Adrenal gland (tissue), 12 donors: Measurements from ENCODE around the gene ARID5B. TPM values are rescaled to one million over a fixed set of nuclear protein-coding genes. Genes with fewer than 3 reads are reported as not detected.

ENCODE experiments used
- DNase-seq, 7 donors: peaks; one replicate each; pipeline ENCODE4 v3.0.0-alpha.2; 2019 to 2020
- H3K27ac ChIP-seq, 5 donors: fragments of 200-600 bp; sonication (generic) in 4 of 5; 1 replicate in 3 of 5; 2 replicates in 2 of 5; pipeline versions ENCODE4 v1.5.1 to v1.8.0; 2016 to 2020; ENCODE audit warnings: mild to moderate bottlenecking in 1 of 5
- H3K27me3 ChIP-seq: fragments of 200-600 bp; 2 replicates; pipeline ENCODE4 v1.8.0; 2021
- H3K36me3 ChIP-seq, 2 donors: fragments of 200-600 bp; replicated peaks in 1 of 2; 1 replicate in 1 of 2; 2 replicates in 1 of 2; pipeline versions ENCODE4 v1.5.1 to v1.8.0; 2018 to 2022
- H3K4me1 ChIP-seq, 2 donors: fragments of 200-600 bp; replicated peaks in 1 of 2; 1 replicate in 1 of 2; 2 replicates in 1 of 2; pipeline versions ENCODE4 v1.5.1 to v1.8.0; 2018 to 2021
- H3K4me3 ChIP-seq, 4 donors: fragments of 200-600 bp; sonication (generic) in 3 of 4; one replicate each; pipeline ENCODE4 v1.5.1; 2016 to 2018
- H3K9me3 ChIP-seq, 3 donors: fragments of 200-600 bp; sonication (generic) in 1 of 3; replicated peaks in 1 of 3; 1 replicate in 2 of 3; 2 replicates in 1 of 3; pipeline versions ENCODE4 v1.5.1 to v1.8.0; 2016 to 2021
- POLR2A ChIP-seq, 2 donors: fragments of 450-650 bp; IDR thresholded peaks; one replicate each; pipeline ENCODE4 v1.6.1; 2017; ENCODE audit warnings: antibody characterized with exemption in 2 of 2, mild to moderate bottlenecking in 2 of 2, moderate library complexity in 1 of 2
- WGBS, 4 donors: extraction: QIAGEN DNeasy Blood & Tissue Kit in 2 of 4; methylation state at CpG; one replicate each; pipeline versions ENCODE4 v1.1.5 to v1.1.7; 2013 to 2017; 5-methylcytosine and 5-hydroxymethylcytosine counted together
- intact Hi-C, 2 donors: fragments of 100-400 bp; cut with DNase I; formaldehyde crosslinking; loops; one replicate each; pipeline versions ENCODE4 v1.14.1 to v1.15.0; 2022 to 2023
- polyA plus RNA-seq, 3 donors: library from polyadenylated mRNA; stranded (reverse); fragments of 200-250 nt in 2 of 3; fragments of 350-450 nt in 1 of 3; fragmentation: Illumina TruSeq in 1 of 3; extraction: RNeasy Lipid Tissue Mini Kit (QIAGEN cat#74804) in 1 of 3; gene quantifications; one replicate each; pipeline ENCODE4 v1.2.3, GENCODE V29; 2013 to 2014
- total RNA-seq, 9 donors: library from RNA; depleted of rRNA in 4 of 9; stranded (reverse); fragments of >200 nt in 4 of 9; fragments of 120-200 nt in 1 of 9; fragmentation: NEBNext Ultra II Directional in 1 of 9; extraction: Animal tissue kit (Norgen Biotek cat#: 25700) in 1 of 9; gene quantifications; one replicate each; pipeline versions ENCODE4 v1.1.0 to v1.2.4, GENCODE V29; 2013 to 2023
- TF ChIP-seq, protein P1 (sequence below), 6 experiments: fragments of 450-650 bp in 4 of 6; fragments of 200-600 bp in 2 of 6; sonication (generic) in 1 of 6; IDR thresholded peaks; 1 replicate in 5 of 6; 2 replicates in 1 of 6; pipeline versions ENCODE4 v1.5.1 to v1.8.0; 2016 to 2021; ENCODE audit warnings: antibody characterized with exemption in 6 of 6, mild to moderate bottlenecking in 2 of 6, moderate library complexity in 1 of 6
- donor health status: healthy with polysubstance abuse.
- donor health status: Bipolar disorder and iron deficiency.
- donor health status: DM: yes; HTN: yes; CAD: no.
- donor health status: DM: no; HTN: no; CAD: no.
- donor health status: DM: no; HTN: no; CAD: no.
- donor health status: DM: yes; HTN: yes; CAD: no.

ARID5B gene
- total and polyA plus RNA-seq, 12 donors, result 5.7 to 42.4 (median 23.8) TPM

DNA sequence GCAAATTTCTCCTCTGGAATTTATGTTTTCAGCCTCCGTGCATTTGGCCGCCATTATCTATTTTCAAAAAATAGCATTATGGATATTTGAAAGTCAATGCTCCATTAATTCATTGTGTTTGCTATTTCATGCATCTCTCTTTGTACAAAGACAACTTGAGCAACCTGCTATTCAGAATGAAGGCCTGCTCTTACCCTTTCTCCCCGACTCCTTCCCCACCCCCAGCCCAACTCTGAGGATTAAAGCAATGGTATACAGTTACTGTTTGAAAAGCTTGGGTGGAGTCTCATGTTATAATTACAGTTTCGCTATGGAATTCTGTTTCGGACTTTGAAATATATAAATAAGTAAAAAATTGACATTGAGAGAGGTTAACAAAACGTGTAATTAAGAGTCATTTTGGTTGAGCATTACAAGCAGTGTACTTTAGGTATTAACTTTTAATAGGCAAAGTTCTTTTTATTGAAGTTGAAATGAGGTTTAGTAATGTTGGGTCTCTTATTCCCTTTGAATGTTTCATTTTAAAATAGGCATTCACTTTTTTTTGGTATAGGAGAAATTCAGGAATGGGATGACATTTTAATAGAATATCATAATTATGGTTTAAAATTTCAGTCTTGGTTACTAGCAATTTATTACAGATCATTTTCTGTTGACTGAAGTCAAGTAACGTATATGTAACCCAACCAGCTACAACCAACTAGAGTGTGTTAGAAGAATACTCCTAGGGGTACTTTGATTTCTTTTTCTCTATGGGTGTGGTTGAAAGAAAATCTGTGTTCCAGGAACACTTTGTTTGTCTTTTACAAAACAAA is 93.1 kb downstream of the ARID5B start:
- Histone ChIP-seq H3K27ac (no peak overlapping the region), H3K36me3 (no peaks in the 10 kb centered on the region), H3K4me3 (no peak overlapping the region), H3K9me3 (no peaks in the 10 kb centered on the region), H3K27me3 (no peaks in the 10 kb centered on the region), H3K4me1 (peaks cover 16 to 23% of the 10 kb centered on the region in 2 donors)
- intact Hi-C loops, result no loop called here
- WGBS, 4 donors, result 87 to 92% (median 90%) methylated on average over 7 of the region's 7 CpGs
- no peak for TF ChIP-seq POLR2A (IDR thresholded peaks at IDR 0.05)
- TF ChIP-seq, protein P1, sequence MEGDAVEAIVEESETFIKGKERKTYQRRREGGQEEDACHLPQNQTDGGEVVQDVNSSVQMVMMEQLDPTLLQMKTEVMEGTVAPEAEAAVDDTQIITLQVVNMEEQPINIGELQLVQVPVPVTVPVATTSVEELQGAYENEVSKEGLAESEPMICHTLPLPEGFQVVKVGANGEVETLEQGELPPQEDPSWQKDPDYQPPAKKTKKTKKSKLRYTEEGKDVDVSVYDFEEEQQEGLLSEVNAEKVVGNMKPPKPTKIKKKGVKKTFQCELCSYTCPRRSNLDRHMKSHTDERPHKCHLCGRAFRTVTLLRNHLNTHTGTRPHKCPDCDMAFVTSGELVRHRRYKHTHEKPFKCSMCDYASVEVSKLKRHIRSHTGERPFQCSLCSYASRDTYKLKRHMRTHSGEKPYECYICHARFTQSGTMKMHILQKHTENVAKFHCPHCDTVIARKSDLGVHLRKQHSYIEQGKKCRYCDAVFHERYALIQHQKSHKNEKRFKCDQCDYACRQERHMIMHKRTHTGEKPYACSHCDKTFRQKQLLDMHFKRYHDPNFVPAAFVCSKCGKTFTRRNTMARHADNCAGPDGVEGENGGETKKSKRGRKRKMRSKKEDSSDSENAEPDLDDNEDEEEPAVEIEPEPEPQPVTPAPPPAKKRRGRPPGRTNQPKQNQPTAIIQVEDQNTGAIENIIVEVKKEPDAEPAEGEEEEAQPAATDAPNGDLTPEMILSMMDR (IDR thresholded peaks at IDR 0.05), result no peak
- DNase-seq, result no peak

GRCh38 chr10:61995220-61995503 is 93.7 kb downstream of the ARID5B start:
- peaks cover 16 to 23% of the 10 kb centered on the region in 2 donors for H3K4me1 ChIP-seq
- H3K27ac ChIP-seq, result no peak overlapping the region
- intact Hi-C loops, result no loop called here
- no peak for TF ChIP-seq POLR2A (IDR thresholded peaks at IDR 0.05)
- TF ChIP-seq, protein P1 (IDR thresholded peaks at IDR 0.05), result no peak
- no peaks in the 10 kb centered on the region for H3K9me3 ChIP-seq
- H3K4me3 ChIP-seq, result no peak overlapping the region
- no peak for DNase-seq
- WGBS, 4 donors, result 79 to 96% (median 91%) methylated on average over 3 of the region's 3 CpGs
- H3K36me3 ChIP-seq, result no peaks in the 10 kb centered on the region
- no peaks in the 10 kb centered on the region for H3K27me3 ChIP-seq

GRCh38 chr10:61998937-61999336 is 97.4 kb downstream of the ARID5B start:
- H3K9me3 ChIP-seq, result no peaks in the 10 kb centered on the region
- WGBS, 4 donors, result 78 to 90% (median 83%) methylated on average over 1 of the region's 1 CpG
- H3K4me1 ChIP-seq, result peaks cover 0 to 5% of the 10 kb centered on the region in 2 donors
- H3K36me3 ChIP-seq, result no peaks in the 10 kb centered on the region
- intact Hi-C loops, result no loop called here
- H3K27ac ChIP-seq, result no peak overlapping the region
- no peak for DNase-seq
- no peaks in the 10 kb centered on the region for H3K27me3 ChIP-seq
- H3K4me3 ChIP-seq, result no peak overlapping the region
- TF ChIP-seq POLR2A (IDR thresholded peaks at IDR 0.05), result no peak
- TF ChIP-seq, protein P1 (IDR thresholded peaks at IDR 0.05), result no peak

DNA sequence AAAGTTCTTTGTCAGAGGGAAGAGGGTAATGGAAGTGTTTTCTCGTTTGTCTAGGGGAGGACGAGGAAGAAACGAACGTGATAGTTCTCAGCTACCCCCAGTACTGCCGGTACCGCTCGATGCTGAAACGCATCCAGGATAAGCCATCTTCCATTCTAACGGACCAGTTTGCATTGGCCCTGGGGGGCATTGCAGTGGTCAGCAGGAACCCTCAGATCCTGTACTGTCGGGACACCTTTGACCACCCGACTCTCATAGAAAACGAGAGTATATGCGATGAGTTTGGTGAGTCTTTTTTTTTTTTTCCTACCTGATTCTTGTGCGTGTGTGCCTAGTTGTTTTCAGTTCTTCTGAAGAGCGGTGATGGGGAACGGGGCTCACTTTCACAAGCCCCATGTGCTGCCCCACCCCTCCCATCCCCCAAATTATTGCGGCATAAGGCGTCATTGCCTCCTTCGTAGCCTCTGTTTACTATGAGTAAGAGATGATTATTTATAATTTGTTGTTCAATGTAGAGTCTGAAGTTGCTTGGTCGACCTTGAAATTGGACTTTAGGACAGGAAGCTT is 98.6 kb downstream of the ARID5B start:
- DNase-seq, result no peak
- no peaks in the 10 kb centered on the region for H3K36me3 ChIP-seq
- H3K4me1 ChIP-seq, result peaks cover 4 to 7% of the 10 kb centered on the region in 2 donors
- no peak overlapping the region for H3K4me3 ChIP-seq
- TF ChIP-seq, protein P1 (IDR thresholded peaks at IDR 0.05), result no peak
- no peak for TF ChIP-seq POLR2A (IDR thresholded peaks at IDR 0.05)
- no peak overlapping the region for H3K27ac ChIP-seq
- no peaks in the 10 kb centered on the region for H3K9me3 ChIP-seq
- intact Hi-C loops, result no loop called here
- WGBS, 4 donors, result 88 to 93% (median 92%) methylated on average over 20 of the region's 20 CpGs
- H3K27me3 ChIP-seq, result no peaks in the 10 kb centered on the region
